LNCaP clone FGC (cell line): Measurements from ENCODE around the gene CCSER2.
"Not testable (repeated sequence)": the region's sequence is repeated elsewhere in the genome, so short reads cannot be mapped to it uniquely, and the experiment has no call there.

Experiments
- DNase-seq: peaks from one replicate; pipeline ENCODE4 v3.0.0-alpha.2; 2011; ENCODE audit warnings: low read depth
- H3K4me3 ChIP-seq: 2 replicates; pipeline ENCODE4 v1.5.1; 2011; ENCODE audit warnings: mild to moderate bottlenecking, low read depth, low read length, control low read depth
- TF ChIP-seq, protein P1 (sequence below): IDR thresholded peaks from 2 replicates; pipeline ENCODE4 v1.5.1; 2012; ENCODE audit warnings: mild to moderate bottlenecking; ENCODE audit not compliant: control insufficient read depth, insufficient read depth; ENCODE audit errors: extremely low read depth

CCSER2 gene

DNA sequence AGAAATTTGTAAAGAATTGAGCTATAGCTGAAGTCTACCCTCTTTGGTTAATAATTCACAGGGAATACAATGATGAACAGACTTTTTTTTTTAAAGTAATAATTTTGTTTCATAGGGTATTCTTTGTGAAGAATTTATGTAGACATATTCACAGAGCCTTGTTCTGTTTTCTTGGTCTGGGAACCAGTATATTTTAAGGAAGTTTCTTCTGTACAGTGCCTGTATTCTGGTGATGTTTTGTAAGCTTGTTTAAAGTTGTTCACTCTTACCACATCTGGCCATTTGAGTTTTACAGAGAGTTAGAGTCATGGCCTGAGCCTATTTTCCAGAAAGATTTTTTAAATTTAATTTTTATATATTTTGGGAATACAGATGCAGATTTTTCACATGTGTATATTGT, 70.3 kb downstream of the CCSER2 start:
- TF ChIP-seq, protein P1, sequence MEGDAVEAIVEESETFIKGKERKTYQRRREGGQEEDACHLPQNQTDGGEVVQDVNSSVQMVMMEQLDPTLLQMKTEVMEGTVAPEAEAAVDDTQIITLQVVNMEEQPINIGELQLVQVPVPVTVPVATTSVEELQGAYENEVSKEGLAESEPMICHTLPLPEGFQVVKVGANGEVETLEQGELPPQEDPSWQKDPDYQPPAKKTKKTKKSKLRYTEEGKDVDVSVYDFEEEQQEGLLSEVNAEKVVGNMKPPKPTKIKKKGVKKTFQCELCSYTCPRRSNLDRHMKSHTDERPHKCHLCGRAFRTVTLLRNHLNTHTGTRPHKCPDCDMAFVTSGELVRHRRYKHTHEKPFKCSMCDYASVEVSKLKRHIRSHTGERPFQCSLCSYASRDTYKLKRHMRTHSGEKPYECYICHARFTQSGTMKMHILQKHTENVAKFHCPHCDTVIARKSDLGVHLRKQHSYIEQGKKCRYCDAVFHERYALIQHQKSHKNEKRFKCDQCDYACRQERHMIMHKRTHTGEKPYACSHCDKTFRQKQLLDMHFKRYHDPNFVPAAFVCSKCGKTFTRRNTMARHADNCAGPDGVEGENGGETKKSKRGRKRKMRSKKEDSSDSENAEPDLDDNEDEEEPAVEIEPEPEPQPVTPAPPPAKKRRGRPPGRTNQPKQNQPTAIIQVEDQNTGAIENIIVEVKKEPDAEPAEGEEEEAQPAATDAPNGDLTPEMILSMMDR = no peak
- H3K4me3 ChIP-seq = no peak overlapping the region
- no peak for DNase-seq

DNA sequence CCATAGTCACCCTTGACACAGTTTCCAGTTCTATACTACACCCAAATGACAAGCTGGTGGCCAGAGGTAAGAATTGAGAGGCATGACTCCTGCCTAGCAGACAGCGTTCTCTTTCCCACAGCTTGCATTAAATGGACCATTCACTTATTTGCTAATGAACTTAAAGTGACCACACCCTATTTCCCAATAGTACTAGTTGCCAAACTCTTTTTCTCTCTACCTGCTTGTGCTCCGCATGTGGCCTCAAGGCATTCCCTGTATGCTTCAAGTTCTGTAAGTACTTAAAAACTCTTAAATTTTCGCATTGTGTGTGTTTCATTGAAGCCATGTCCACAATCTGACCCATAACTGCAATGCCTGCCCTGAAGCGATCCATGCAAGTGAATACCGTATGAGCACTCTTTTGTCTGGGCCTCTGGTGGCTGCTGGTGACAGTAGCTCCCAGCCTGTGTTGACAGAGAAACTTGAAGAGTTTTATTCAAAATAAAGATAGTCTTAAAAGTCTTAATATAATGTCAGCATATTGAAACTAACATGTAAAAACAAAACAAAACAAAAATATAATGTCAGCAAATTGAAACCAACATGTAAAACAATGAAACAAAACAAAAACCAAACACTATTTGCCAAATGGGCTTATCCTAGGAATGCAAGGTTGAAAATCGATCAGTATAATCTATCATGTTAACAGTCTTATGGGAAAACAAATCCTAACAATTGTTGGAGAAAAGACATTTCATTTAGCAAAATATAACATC, 73.6 kb downstream of the CCSER2 start:
- TF ChIP-seq, protein P1 = no peak
- no peak for DNase-seq
- no peak overlapping the region for H3K4me3 ChIP-seq

DNA sequence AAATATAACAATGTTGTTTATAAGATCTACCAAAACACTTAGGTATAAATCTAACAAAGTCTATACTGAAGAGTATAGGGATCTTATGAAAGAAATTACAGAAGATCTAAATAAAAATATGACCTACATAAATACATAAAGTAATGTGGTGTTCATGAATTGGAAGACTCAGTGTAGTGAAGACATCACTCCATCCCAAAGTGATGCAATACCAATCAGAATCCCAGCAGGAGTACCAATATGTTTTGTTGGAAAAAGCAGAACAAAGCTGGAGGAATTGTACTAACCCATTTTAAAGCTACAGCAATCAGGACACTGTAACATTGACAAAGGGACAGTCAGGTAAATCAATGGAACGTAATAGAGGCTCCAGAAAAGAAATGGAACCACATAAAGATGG, 76.4 kb downstream of the CCSER2 start:
- no peak overlapping the region for H3K4me3 ChIP-seq
- TF ChIP-seq, protein P1 = no peak
- DNase-seq = no peak

DNA sequence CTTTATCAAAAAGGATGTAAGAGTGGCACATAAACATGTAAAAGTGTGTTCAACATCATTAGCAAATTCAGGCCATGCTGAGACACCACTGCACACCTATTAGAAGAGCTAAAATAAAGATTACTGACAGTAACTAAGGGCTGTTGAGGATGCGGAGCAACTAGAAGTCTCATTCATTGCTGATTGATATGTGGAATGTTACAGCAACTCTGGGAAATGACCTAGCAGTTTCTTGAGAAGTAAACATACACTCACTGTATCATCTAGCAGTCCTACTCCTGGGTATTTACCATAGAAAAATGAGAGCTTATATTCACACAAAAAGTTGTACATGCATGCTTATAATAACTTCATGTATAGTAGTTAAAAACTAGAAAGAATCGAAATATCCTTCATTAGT, 77.3 kb downstream of the CCSER2 start:
- DNase-seq = no peak
- TF ChIP-seq, protein P1 = no peak

DNA sequence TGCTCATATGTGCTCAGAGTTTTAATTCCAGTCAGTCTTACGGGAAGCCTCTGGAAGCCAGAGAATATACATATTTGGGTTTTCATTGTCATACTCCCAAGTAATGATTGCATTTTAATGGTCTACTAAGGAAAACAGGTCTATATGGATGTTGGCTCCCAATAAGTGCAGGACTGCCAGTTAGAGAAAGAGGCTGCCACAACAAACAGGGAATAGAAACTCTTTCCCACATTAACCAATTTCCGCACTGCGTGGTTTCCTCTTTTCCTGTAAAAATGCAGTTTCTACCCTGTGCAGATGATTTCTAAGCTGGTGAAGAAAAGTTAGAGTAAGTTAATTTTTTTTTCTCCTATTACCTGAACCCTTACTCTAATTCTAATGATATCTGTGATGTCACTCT, 78.2 kb downstream of the CCSER2 start:
- no peak for DNase-seq
- no peak overlapping the region for H3K4me3 ChIP-seq
- TF ChIP-seq, protein P1 = no peak

More for the DNA sequence above, 77.3 kb downstream of the CCSER2 start:
- no peak overlapping the region for H3K4me3 ChIP-seq

DNA sequence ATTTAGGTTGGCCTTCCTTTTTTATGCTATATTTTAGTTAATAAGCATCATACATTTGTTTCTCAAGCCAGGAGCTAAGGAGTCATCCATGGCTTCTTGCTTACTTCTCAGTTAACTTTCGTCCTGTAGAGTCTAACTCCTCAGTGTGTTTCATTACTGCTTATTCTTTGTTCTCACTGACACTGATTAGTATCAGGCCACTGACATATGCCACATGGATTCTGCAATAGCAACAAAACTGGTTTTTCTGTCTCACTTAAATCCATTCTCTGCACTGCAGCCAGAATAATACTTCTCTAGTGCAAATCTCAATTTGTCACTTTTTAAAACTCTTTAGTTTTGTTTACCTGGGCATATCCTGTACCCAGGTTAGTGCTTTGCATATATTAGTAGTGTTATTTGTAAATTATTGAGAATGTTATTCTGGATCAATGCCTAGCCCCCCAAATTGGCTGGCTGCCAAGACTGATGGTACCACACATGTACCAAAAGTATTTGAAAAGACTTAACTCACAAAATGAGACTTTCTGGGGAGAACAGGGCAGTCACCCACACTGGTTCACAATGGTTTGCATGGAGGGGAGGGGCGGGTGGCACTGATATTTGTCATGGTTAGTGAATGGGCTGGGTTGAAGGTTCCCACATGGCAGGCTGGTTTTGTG, 79.1 kb downstream of the CCSER2 start:
- DNase-seq = peak; percentile 35
- TF ChIP-seq, protein P1 = no peak
- no peak overlapping the region for H3K4me3 ChIP-seq

DNA sequence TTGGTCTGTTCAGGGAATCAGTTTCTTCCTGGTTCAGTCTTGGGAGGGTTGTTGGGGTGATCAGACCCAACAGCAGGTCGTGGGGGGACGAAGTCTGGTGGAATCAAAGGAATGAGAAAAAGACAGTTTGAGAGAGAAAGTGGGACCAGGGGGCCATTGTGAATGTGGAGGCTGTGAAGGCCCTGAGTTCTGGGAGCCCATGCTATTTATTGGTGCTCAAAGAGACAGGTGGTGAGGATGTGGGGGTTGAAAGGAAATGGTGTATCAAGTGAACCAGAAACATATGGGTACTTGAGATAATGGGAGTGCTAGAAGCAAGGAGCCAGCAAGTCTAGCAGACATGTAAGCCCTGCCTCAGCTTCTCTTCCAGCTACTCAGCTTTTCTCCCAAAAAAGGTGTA, 84.1 kb downstream of the CCSER2 start:
- TF ChIP-seq, protein P1 = no peak
- no peak overlapping the region for H3K4me3 ChIP-seq
- DNase-seq = no peak

DNA sequence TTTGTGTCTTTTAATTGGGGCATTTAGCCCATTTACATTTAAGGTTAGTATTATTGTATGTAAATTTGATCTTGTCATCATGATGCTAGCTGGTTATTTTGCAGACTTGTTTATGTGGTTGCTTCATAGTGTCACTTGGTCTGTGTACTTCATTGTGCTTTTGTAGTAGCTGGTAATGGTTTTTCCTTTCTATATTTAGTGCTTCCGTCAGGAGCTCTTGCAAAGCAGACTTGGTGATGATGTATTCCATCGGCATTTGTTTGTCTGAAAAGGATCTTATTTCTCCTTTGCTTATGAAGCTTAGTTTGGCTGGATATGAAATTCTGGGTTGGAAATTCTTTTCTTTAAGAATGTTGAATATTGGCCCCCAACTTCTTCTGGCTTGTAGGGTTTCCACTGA, 85.7 kb downstream of the CCSER2 start:
- H3K4me3 ChIP-seq, DNase-seq: not testable (repeated sequence)
